Hematopoietic multipotent progenitor cell treated with erythropoietin and hydrocortisone succinate and interleukin-3 and kit ligand, for 17 days (in vitro differentiated cells): ENCODE results near the gene NACAD.

ENCODE experiments used
- DNase-seq: peaks from one replicate; pipeline ENCODE4 v3.0.0-alpha.2; 2015; ENCODE audit warnings: low spot score

The NACAD gene

DNA sequence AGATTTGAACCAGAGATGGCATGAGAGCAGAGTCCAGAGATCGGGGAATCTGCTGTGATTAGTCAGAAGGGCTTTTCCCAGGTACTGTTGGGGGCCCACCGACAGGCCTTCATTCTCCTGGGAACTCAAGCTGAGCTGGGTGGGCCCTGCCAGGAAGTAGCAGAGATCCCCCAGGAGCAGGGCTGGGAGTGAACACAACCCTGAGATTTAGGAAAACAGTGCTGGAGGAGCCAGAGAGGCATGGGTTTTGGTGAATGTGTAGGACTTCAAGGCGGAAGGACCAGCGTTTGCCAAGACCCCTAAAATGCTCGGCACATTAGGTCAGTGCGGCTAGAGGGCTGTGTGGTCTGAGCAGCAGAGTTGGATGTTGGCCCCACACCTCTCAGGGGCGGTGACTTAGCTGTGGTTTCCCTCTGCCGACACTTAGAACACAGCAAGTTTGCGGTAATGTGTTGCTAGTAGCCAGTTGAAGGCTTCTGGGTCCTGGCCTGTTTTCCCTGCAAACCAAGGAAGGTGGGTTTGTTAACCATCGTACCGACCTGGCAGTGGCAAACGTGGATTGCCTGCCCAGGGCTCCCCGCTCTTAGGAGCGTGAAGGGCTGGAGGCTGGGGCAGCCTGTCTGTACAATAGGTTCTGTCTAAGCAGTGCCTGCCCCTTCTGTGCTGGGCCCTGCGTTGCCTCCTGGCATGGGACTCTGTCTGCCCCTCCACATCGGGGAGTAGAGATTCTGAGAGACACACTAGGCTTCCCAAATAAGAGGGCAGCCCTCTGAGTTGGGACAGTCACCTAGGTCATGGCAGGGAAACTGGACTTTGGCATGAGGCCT, 14.0 kb downstream of the NACAD start:
- DNase-seq, result no peak

DNA sequence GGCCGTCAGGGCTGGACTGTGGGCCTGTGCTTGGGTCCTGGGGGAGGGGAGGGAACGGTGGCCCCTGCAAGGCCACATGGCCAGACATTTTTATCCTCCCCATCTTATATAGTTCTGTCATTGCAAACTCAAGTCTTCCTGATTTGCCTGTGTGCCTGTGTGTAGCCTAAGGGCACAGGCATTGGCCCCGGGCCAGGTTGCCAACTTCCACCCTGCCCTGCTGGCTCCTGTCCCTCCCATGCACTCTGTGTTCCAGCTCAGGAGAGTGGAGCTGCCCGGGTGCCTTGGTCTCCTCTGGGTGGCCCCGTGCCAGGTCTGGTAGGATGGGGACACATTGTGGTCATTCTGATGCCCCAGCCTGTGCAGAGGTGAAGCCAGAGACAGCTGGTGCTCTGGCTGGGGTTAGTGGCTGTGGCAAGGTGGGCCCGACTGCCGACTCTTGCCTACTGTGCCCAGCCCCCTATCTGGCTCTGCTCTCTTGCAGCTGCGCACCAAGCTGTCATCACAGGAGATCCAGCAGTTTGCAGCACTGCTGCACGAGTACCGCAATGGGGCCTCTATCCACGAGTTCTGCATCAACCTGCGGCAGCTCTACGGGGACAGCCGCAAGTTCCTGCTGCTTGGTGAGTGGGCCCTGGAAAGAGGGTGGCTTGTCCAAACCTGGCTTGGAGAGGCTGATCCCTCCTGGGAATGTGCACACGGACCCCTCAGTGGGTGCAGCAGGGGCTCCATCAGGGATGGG, 14.8 kb downstream of the NACAD start:
- DNase-seq, result no peak

DNA sequence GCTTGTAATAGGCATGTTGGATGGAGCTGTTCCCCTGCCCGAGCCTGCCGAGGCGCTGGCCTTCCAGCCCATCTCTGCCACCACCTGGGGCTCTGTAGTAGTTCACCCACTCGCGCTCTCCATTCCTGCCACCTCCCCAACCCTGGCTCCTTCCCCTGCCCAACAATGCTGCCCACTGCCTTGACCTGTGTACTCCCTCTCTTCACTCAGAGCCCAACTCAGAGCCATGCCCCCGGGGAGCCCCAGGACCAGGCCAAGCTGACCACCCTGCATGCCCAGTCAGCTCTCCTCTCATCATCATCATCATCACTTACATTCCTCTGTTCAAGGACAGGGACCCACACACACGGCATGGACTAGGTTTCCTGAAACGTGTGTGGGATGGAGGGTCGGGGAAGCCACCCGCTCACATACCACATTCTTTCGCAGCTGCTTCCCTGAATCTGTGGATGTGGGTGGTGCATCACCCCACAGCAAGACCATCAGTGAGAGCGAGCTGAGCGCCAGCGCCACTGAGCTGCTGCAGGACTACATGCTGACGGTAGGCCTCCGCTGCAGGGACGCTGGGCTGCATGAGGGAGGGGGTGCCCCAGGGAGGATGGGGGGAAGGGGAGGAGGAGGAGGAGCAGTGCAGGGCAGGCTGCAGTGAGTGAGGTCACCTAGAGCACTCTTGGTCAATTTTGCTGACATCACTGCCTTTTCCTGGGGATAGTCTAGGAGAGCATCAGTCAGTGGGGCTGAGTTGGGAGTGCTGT, 15.6 kb downstream of the NACAD start:
- DNase-seq, result no peak

DNA sequence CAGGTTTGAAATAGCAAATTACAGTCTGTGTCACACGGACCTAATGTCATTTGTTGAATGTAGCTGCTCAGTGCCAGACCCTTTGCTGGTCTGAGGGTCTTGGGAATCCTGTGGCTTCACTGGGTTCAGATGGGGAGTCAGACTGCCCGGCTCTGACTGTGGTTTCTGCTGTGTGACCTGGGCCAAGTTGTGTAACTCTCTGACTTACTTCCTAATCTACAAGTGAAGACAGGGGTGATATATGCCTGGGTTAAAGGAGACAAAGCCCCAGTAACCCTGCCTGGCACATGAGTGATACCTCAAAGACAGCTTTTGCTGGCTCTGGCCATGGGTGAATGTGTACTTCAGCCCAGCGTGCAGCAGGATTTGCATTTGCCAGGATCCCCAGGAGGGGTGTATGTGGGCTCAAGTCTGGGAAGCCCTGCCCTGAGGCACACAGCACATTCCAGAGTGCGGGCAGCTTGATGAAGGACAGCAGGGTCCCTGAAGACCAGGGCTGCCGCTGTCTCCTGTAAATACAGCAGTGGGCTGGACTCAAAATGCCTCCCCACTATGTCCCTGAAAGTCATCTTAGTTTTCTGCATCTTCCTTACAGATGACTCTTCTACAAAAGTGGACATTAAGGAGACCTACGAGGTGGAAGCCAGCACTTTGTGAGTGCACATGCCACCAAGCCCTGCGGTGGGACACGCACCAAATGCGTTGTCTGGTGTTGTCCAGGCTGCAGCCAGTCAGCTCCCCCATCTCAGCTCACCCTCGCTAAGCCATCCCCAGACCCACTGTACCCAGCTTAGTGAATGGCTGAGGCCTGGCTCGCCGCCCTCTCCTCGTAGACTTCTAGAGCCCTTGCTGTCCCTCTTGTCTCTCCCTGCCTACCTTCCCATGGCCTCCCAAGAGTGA, 16.4 kb downstream of the NACAD start:
- no peak for DNase-seq

DNA sequence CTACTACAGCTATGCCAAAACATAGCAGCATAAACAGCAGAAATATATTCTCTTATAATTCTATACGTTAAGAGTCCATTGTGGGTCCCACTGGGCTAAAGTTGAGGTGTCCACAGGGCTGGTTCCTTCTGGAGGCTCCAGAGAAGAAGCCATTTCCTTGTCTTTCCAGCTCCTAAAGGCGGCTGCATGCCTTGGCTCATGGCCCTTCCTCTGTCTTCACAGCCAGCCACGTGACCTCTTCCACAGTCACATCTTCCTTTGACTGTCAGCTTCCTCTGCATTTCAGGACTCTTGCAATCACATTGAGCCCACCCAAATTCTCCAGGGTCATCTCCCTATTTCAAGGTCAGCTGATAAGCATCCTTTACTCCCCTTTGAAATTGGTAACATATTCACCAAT, 17.2 kb downstream of the NACAD start:
- DNase-seq, result no peak

DNA sequence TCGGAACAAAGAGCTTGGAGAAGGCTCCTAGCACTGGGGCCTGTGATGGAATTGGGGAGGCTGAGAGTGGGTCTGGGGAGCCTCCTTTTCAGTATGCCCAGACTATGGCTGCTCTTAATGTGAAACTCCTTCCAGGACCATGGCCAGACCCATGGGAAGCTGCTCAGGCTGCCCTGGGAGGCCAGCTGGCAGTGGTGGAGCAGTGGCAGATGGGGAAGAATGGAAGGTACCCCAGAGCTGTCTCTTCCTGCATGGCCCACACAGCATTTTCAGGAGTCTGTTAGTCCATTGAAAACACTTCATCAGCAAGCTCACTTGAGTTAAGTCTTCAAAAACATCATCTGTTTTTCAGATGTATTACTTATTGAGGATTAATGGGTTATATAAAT, 18.5 kb downstream of the NACAD start:
- DNase-seq, result no peak

DNA sequence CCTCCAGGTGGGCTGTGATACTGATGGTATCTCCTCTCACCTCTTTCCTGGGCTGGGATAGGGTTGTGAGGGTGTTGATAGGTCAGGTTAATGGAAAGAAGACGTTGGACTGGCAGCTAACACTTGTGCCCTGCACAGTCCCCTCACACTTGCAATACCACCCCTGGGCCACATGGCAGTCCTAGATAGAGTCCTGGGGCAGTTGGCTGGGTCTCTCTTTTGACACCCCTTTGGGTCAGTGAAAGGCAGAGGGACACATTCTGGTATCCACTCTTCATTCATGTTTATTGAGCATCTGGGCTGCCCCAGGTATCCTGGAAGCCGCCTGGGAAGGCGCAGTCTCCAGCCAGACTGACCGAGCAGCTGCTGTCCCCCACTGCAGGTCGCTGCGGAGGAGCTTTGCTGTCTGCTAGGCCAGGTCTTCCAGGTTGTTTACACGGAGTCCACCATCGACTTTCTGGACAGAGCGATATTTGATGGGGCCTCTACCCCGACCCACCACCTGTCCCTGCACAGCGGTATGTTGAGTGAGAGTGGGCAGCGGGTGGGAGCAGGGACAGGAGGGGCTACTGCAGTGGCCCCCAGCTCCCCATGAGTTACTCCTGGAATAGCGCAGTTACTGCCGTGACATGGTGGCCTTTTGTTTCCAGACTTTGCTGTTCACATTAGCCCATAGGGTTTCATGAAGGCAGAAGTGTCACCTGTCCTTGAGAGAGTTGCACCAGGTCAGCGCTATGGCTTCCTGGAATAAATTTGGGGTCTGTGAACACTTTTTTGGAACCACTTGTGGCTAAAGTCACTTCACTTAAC, 19.1 kb downstream of the NACAD start:
- DNase-seq, result no peak

DNA sequence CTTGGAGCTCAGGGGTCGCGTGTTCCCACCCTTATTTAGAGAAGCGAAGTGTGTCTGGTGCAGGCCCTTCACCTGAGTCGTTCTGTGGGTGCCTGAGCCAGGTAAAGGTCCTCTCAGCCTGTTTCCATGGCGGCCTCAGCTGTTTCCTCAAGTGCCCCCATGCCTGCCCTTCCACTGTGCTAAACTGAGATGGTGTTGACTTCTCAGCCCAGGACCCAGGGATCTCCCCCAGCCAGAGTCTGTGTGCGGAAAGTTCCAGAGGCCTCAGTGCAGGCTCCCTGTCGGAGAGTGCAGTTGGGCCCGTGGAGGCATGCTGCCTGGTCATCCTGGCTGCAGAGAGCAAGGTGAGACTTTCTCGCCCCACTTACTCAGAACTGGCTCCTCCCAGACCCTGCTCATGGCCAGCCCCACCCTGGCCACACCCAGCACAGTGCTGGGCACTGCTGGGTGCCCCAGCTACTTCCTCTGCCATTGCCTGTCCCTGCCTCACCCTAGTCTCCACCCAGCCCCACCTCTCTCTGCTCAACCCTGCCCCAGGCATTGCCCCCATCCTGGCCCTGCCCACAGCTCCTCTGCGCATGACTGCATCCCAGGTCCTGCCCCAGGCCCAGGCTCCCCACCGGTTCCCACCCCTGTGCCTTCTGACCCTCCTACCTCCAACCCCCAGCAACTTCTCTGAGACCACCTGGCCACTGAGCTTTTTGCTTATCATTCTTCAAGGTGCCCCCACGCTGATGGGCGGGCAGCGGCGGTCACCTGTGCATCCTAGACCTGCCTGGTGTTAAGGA, 20.3 kb downstream of the NACAD start:
- peak; percentile 21 for DNase-seq

DNA sequence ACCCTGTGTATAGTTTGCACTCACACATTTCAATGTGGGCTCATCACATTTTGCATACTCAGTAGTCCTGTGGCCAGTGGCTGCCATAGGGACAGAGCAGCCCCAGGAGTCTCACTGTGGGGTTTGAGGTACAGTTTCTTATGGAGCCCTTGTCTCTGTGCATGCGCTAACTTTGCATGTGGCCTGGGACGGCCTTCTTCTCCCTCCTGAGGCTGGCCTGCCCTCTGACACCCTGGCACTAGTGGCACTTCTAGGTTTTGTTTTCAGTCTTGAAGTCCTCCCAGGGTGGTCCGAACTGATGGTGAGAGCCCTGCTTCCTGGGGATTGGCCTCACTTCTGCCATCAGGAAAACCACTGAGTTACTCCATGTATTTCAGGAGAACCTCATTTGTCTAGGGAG, 21.2 kb downstream of the NACAD start:
- DNase-seq, result no peak

DNA sequence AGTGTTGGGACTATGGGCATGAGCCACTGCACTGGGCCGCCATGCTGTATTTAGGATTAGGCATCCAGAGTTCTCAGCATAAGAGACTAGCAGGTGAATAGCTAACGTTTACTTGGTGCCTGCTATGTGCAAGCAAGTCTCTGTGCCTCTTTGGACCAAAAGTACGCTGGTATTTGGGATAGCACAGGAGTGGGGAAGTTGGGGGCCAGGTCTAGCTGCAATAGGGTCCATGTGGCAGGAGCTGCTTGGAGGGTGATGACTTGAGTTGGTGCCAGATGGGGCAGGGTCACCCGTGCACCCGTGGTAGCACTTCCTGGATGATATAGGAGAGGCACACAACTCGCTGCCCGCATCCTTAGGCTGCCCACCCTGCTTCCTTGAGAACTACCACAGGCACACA, 22.4 kb downstream of the NACAD start:
- no peak for DNase-seq

DNA sequence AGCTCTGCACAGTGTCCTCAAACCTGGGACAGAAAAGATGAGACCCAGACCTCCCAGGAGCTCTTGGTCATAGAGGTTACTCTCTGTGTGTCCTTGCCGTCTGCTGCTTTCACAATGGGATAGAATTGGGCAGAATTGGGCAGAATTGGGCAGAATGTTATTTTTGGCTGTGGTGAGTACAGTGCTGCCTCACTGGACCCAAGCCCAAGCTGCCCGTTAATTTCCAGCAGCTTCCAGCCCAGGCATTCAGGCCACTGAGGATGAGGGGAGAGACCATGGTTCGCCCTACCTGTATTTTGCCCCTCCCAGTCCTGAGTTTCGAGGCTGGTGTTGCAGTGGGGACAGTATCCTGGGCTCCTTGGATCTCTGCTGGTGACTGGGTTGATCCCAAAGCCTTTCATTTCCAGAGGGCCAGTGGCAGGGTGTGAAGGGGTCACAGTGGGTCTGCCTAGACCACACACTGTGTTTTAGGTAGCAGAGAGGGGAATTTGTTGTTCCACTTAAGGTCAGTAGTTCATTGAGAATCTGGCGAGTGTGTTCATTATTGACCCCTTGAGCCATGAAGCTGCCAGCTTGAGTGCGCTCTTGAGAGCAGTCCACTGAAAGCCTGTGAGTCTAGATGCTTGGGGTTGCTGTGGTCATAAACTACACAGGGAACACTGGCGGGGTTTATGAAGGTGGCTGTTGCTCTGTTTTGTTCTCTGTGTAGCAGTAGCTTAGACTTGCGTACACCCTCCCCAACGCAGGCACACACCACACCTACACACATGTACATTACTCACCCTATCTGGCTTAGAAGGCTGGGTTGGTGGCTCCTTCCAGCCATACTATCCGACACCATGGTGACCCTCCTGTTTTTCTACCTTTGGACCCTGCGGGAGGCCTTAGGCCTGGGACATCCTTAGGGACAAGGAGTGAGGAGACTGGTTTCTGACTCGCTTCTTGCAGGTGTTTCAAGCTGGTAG, 23.5 kb downstream of the NACAD start:
- no peak for DNase-seq

DNA sequence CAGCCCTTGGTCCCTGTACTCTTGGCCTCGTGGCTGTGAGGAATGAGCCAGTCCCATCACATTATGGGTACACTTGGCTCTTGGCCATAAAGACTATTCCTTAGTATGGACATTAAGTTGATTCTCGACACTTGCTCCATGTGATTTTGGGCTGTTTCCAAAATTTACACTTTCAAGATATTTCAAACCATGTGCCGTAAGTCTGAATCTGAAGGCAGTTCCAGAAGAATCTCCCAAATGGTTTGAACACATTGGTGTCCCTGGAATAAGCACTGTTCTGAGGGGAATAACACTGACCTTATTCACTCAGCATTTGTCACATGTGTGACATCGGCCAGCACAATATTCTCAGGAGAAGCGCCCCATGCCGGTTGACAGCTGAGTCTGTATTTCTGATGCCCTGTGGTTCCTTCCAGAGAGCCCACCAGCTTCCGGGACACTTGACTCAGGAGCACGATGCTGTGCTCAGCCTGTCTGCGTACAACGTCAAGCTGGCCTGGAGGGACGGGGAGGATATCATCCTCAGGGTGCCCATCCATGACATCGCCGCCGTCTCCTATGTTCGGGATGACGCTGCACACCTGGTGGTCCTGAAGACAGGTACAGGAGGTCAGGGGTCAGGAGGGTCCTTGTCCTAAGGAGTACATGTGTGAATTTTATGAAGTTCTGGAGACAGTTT, 24.6 kb downstream of the NACAD start:
- no peak for DNase-seq

DNA sequence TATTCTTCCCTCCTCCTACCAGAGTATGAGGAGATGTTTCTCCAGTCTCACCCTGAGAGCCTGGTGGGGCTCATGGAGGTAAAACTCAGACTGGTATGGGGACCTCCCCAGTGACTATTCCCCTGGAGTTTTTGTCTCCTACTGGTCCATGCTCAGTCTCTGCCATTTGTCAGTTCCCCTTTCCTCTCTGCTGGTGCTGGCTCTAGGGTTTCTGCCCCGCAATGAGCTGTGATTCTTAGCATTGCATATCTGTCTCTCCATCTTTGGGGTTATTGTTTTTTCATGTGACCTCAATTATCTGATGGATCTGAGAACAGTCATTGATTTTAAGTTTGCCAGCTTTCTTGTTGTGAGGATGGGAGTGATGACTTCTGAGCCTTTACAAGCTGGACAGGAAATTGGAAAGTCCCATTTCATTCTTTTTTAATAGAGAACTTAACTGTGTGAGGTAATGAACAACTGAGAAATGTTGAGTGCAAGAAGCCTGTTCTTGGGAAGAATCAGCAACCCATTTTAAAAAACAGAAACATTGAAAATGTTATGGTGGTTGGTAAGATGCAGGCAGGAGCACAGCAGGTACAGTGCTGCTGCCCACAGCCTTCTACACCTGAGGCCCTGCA, 26.9 kb downstream of the NACAD start:
- no peak for DNase-seq

DNA sequence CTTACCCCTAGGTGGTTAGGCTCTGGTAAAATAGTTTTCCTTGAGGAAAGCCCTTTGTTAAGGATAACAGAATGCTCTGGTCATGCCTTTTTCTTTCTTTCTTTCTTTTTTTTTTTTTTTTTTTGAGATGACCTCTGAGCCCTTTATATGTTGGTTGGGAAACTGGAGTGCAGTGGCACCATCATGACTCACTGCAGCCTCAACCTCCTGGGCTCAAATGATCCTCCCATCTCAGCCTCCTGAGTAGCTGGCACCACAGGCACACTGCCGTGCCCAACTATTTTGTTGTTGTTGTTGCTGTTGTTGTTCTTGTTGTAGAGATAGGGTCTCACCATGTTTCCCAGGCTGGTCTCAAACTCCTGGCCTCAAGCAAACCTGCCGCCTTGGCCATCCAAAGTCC, 27.4 kb downstream of the NACAD start:
- no peak for DNase-seq

DNA sequence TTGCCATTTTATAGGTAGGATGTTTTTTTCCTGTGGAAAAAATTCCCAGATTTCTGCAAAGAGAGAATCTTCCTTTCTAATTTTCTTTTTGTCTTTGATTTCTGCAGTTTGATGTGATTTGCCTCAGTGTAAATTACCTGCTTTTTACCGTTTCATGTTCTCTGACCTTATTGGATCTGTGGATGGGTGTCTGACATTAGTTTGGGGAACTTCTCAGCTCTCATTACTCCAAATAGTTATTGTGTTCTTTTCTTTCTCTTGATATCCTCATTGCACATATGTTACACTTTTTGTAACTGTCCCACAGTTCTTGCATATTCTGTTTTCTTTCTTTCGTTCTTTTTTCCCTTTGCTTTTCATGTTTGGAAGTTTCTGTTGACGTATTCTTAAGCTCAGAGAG, 28.5 kb downstream of the NACAD start:
- no peak for DNase-seq

DNA sequence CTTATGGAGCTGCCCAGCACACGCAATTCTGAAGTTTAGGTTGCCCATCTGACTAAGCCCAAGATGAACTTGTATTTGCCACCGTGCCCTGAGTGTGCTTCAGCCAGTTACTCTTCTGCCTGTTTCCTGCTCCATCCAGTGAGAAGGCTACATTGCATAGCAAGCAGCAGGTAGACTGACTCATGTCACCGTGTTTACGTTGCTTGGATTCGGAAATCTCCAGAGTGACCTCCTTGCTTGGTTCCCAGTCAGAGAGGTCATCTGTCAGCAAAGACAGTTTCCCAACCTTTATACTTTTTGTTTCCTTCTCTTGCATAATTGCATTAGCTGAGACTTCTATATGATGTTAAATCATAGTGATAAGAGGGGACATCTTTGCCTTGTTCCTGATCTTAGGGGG, 30.9 kb downstream of the NACAD start:
- no peak for DNase-seq

DNA sequence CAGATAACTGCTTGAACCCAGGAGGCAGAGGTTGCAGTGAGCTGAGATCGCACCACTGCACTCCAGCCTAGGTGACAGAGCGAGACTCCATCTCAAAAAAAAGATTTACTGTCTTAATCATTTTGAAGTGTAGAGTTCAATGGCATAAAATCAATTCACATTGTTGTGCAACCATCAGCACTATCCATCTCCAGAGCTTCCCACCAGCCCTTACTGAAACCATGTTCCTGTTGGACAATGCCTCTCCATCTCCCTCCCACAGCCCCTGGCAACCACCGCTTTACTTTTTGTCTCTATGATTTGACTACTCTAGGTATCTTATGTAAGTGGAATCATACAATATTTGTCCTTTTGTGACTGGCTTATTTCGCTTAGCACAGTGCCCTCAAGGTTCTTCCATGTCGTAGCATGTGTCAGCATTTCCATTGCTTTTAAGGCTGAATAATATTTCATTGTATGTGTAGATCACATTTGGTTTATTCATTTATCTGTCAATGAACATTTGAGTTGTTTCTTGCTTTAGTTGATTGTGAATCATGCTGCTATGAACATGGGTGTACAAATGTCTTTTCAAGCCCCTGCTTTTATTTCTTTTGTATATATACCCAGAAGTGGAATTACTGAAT, 33.1 kb downstream of the NACAD start:
- DNase-seq, result no peak
